Testis (tissue), 2 donors: ENCODE measurements around the gene DIS3L2.

ENCODE experiments used
- POLR2A ChIP-seq: fragments of 450-650 bp; IDR thresholded peaks from one replicate; pipeline ENCODE4 v1.6.1; 2017; ENCODE audit warnings: antibody characterized with exemption, mild to moderate bottlenecking, moderate library complexity
- TF ChIP-seq, protein P1 (sequence below), 3 experiments: fragments of 450-650 bp in 2 of 3; fragments of 200-600 bp in 1 of 3; sonication (generic) in 1 of 3; IDR thresholded peaks; one replicate each; pipeline ENCODE4 v1.5.1; 2016 to 2019; ENCODE audit warnings: antibody characterized with exemption in 3 of 3, mild to moderate bottlenecking in 2 of 3, moderate library complexity in 1 of 3

DNA sequence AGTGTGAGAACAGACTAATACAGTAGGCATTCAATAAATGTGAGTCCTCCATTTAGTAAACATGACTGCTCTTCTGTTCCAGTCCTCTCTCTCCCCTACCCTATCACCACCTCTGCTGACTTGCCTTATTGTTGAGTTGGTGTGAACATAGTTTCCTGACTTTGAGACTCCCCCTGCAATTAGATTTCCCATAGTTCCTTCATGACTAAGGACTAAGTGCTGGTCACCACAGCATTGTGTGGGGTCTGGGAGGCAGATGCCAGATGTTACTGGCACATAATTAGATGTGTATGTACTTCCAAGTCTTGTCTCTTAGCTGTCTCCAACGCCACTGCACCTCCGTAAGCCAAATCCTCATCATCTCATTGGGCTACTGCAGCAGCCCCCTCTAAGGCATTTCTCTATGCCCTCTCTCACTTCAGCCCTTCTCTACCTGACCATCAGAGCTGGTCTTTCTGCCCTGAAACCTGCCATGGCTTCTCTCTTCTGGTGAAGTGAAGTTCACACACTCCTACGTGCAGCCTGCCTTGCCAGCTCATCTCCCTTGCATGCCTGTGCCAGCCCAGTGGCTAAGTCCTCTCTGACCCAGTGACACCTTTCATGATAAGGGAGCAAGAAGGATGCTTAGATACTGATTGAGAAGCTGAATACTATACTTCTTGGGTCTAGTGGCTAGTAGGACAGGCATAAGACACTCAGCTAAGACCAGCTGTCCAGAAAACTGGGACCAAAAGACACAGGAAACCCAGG, 335.4 kb downstream of the DIS3L2 start:
- TF ChIP-seq POLR2A, result no peak
- TF ChIP-seq, protein P1, sequence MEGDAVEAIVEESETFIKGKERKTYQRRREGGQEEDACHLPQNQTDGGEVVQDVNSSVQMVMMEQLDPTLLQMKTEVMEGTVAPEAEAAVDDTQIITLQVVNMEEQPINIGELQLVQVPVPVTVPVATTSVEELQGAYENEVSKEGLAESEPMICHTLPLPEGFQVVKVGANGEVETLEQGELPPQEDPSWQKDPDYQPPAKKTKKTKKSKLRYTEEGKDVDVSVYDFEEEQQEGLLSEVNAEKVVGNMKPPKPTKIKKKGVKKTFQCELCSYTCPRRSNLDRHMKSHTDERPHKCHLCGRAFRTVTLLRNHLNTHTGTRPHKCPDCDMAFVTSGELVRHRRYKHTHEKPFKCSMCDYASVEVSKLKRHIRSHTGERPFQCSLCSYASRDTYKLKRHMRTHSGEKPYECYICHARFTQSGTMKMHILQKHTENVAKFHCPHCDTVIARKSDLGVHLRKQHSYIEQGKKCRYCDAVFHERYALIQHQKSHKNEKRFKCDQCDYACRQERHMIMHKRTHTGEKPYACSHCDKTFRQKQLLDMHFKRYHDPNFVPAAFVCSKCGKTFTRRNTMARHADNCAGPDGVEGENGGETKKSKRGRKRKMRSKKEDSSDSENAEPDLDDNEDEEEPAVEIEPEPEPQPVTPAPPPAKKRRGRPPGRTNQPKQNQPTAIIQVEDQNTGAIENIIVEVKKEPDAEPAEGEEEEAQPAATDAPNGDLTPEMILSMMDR (IDR thresholded peaks at IDR 0.05), result no peak
